HG03139 (cell line): ENCODE measurements around the gene PPA1.
"Not testable (repeated sequence)": the region's sequence is repeated elsewhere in the genome, so short reads cannot be mapped to it uniquely, and the experiment has no call there.

ENCODE experiments used
- ATAC-seq: cut with Tn5 transposase; IDR thresholded peaks from one replicate; pipeline ENCODE4 v1.9.1; 2021; ENCODE audit not compliant: unreplicated experiment

PPA1 gene

DNA sequence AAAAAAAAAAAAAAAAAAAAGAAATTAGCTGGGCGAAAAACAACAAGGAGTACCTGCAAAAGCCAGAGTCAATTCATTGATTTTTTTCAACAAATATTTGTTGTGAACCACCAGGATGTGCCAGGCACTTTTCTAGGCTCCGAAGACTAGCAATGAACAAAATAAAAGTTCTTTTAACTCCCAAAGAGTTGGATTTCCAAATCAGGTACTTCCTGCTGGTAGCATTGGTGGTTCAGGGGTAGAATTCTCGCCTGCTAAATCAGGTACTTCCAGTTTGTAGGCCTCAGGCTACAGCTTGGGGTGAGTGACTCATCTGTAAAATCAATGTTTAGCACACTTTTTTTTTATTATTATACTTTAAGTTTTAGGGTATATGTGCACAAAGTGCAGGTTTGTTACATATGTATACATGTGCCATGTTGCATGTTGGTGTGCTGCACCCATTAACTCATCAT lies 10.9 kb downstream of the PPA1 start:
- ATAC-seq = no peak

DNA sequence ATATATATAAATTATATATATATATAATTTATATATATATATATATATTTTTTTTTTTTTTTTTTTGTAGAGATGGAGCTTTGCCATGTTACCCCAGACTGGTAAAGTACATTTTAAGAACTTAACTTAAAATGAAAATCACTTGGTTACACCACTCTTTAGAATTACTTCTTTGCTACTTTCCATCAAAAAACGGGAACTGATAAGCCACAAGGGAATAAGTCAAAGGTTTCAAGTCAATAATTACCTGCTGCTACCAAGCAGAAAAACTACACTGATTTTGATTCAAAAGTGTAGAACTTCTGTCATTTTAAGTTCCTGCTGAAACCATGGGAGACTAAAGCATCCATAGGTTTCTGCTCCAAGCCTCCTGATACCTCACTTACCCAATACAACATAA lies 12.2 kb downstream of the PPA1 start:
- ATAC-seq = no peak

DNA sequence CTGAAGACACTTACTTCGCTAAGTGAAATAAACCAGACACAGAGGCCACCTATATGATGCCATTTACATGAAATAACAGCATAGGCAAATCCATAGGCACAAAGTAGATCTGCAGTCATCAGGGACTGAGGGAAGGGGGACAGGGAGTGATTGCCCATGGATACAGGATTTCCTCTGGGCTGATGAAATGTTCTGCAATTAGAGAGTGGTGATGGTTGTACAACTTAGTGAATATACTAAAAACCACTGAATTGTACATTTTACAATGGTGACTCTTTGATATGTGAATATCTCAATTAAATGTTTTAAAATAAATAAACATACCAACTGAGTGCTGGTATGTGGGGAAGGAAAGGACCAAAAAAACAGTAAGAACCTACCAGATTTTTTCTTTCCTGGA lies 20.4 kb downstream of the PPA1 start:
- no peak for ATAC-seq

GRCh38 chr10:70212277-70212676 lies 21.0 kb downstream of the PPA1 start:
- no peak for ATAC-seq

- no peak for ATAC-seq
Measured at GRCh38 chr10:70206762-70207161, 26.5 kb downstream of the PPA1 start.

GRCh38 chr10:70201105-70201504 lies 32.1 kb downstream of the PPA1 start:
- no peak for ATAC-seq

GRCh38 chr10:70198696-70199466 lies 34.3 kb downstream of the PPA1 start:
- no peak for ATAC-seq

DNA sequence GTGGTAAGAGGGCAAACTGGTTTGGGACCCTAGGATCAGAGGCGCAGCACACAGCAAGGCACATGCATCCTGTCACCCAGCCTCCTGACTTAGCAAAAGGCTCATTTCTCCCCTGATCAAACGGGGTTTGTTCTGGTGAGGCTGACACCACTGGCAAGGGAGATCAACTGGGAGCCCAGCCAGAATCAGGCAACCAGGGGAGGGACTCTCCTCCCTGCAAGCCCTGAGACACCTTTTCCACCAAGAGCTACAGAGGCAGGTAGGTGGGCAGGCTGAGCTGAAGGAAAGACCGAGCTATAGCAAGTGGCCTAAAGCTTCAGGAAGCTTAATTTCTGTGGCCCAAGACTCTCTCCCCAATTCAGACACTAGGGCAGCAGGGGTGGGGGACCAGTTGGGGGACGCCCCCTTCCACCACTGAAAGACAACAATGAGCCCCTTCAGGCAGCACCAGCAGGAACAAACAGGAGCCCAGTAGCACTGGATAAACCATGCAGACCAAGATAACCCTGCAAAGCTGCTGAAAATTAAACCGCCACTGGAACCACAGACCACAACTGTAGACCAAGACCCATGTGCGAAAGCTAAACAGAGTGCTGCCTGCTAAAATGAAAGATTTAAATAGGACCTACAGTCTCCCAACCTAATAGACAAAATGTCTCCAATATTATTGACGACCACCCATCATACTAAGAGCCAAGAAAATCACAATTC lies 35.8 kb downstream of the PPA1 start:
- no peak for ATAC-seq

DNA sequence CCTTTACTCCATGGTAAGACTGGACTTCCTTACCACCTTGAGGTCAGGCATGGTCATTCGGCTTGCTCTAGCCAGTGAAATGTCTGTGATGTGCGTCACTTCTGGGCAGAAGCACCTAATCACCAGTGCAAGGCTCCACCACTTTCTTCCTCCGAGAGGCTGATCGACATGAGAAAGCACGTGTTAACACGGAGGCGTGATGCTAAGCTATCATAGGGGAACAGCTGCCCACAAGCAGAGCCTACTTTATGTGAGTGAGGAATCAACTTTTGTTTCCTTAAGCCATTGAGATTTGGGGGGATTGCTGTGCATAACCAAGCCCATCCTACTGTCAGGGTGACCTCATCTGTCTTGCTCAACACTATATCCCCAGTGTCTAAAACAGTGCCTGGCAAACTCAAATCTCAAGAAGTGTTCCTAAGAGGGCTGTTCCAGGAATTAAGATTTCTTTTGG lies 39.8 kb downstream of the PPA1 start:
- no peak for ATAC-seq

- ATAC-seq = no peak
Measured at GRCh38 chr10:70192326-70192968, 40.8 kb downstream of the PPA1 start.

DNA sequence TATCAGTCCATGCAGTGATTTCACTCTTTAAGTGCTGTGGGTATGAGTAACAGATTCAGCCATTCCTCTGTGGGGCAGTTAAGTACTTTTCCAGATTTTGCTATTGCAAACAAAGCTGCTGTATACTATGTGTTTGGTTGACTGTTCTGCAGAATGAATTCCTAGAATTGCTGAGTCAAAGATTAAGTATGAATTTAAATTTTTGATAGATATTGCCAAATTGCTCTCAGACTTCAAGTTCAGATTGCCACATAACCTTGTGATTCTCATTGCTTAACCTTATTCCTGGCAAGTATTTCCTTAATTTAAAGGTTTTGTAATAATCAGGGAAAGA lies 41.3 kb downstream of the PPA1 start:
- no peak for ATAC-seq

DNA sequence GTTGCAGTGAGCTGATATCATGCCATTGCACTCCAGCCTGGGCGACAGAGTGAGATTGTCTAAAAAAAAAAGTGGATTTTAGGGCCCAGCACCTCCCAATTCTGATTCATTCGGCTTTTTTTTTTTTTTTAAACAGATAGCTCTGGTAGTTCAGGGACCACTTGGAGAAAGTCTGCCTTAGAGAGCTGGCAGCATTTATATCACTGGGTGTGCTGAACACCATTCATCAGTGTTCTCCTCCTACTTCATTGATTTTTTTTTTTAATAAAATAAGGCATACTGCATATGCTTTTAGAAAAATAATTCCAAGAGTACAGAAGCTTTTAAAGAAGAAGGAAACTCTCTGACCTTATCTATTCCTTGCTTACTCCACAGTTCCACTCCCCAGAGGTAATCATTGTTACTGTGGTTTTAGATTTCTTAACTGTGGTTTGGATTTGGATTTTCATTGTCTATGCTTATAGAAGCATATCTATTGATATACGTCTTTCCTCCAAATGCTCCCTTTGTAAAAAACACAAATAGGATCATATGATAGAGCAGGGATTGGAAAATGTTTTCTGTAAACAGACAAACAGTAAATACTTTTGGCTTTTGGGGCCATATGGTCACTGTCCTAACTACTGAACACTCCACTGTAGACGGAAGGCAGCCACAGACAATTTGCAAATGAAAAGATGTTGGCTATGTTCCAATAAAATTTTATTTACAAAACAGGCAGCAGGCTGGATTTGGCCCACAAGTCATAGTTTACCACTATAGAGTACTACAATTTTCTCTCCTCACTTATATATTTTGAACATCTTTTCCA lies 41.9 kb downstream of the PPA1 start:
- no peak for ATAC-seq

DNA sequence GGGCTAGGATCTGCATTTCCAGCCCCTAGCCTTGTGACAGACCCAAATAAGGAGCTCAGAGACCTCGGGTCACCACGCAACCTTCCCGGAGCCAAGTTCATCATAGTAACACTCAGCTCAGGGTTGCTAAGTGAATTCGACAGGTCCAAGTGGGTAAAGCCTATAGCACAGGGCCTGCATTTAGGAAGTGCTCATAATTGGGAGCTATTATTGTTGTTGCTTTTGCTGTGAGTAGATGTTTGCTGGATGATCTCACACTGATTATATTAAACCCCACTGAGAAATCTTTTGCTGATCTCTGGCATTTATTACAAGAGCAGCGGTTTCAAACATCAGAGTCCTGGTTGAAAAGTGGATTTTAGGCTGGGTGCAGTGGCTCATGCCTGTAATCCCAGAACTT lies 42.6 kb downstream of the PPA1 start:
- no peak for ATAC-seq

DNA sequence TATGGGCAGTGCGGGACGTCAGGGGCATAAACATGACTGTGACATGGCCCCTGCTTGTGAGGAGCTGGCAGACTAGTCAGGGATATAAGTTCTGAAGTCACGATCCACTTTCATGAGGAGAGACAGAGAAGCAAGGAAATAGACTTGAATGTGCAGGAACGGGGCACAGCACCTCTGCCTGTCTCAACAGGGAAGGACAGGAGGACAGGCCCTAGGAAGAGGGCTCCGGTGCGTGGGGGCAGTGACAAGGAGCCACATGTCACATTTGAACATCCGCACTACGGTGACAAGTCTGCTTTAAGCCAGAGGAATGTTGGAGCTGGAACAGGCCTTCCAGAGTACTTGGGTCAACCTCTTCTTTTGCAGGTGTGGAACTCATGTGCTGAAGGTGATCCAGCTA lies 43.1 kb downstream of the PPA1 start:
- ATAC-seq = no peak

DNA sequence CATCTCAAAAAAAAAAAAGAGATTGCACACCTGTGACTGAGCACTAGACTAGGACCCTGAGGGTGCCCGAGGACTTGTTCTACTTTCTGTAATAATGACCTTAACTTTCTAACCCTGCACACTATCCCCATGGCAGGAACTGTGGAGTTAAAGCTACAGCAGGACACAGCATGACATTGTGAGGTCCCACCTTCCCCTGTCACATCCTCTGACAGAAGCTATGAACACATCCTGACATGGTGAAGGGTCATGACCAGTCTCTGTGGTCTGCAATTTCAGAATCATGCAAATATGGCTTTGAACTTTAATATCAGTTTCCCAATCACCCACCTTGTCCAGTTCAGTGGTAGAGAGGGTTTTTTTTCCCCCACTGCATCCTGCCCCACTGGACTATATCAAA lies 44.5 kb downstream of the PPA1 start:
- ATAC-seq = no peak

GRCh38 chr10:70186571-70186970 lies 46.7 kb downstream of the PPA1 start:
- ATAC-seq = no peak

DNA sequence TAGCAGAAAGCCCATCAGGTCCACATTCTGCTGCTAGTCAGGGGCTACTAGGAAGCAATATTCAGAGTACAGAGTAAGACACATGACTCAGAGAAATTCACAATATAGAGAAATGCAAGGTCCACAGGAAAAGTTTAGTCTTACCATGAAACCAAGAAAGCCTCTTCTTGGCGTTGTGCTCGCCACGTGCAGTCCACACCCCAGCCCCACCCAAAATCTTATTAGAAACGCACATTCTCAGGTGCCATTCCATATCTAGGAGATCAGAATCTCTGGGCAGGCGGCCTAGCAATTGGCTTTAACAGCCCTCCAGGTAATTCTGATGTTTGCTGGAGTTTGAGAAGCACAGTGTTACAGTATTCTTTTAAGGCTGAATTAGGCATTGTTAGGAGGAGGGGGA lies 47.1 kb downstream of the PPA1 start:
- no peak for ATAC-seq

DNA sequence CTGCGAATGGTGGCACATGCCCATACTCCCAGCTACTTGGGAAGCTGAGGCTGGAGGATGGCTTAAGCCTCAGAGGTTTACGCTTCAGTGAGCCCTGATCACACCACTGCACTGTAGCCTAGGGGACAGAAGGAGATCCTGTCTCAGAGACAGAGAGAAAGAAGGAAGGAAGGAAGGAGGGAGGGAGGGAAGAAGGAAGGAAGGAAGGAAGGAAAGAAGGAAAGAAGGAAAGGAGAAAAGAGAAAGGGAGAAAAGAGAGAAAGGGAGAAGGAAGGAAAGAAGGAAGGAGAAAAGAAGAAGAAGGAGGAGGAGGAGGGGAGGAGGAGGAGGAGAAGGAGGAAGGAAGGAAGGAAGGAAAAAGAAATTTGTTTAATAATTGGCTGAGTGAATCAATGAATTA lies 49.9 kb downstream of the PPA1 start:
- no peak for ATAC-seq

GRCh38 chr10:70179209-70179608 lies 54.0 kb downstream of the PPA1 start:
- not testable (repeated sequence) for ATAC-seq

- no peak for ATAC-seq
Measured at GRCh38 chr10:70178139-70178725, 55.0 kb downstream of the PPA1 start.

- no peak for ATAC-seq
Measured at GRCh38 chr10:70176441-70176840, 56.8 kb downstream of the PPA1 start.
